WTC11 (cell line): ENCODE measurements around the gene SGMS1. TPM values are rescaled to one million over a fixed set of nuclear protein-coding genes. Genes with fewer than 3 reads are reported as not detected.

Experiments used
- ATAC-seq: fragments of 200-7000 bp; cut with Tn5 transposase; 2 replicates; pipeline ENCODE4 v1.10.0; 2021; ENCODE audit warnings: mild to moderate bottlenecking, moderate library complexity
- CTCF ChIA-PET: fragments of 300-600 bp; sonication (Branson Sonifier 250); formaldehyde crosslinking; loops from one replicate; lab custom pipeline; 2021; ENCODE audit warnings: antibody characterized with exemption; lab: Charles Lee
- POLR2A ChIA-PET: fragments of 350-600 bp; sonication (Branson Sonifier 250); formaldehyde crosslinking; loops from one replicate; lab custom pipeline; 2021; ENCODE audit warnings: antibody characterized with exemption; lab: Charles Lee
- DNase-seq: peaks from one replicate; pipeline ENCODE4 v3.0.0; 2021; ENCODE audit warnings: low spot score
- H3K27ac Mint-ChIP-seq: 2 replicates; pipeline ENCODE4 v1.8.0; 2021; ENCODE audit warnings: mixed read lengths
- H3K27me3 Mint-ChIP-seq: 2 replicates; pipeline ENCODE4 v1.8.0; 2021; ENCODE audit warnings: low read depth, mild to moderate bottlenecking, moderate library complexity, mixed read lengths
- H3K36me3 Mint-ChIP-seq: 2 replicates; pipeline ENCODE4 v1.8.0; 2021; ENCODE audit warnings: mixed read lengths
- H3K4me1 Mint-ChIP-seq: 2 replicates; pipeline ENCODE4 v1.8.0; 2022; ENCODE audit warnings: mixed read lengths
- H3K4me3 Mint-ChIP-seq: 2 replicates; pipeline ENCODE4 v1.8.0; 2021; ENCODE audit warnings: mild to moderate bottlenecking, moderate library complexity, mixed read lengths
- H3K9me3 Mint-ChIP-seq: 2 replicates; pipeline ENCODE4 v1.8.0; 2021; ENCODE audit warnings: mixed read lengths
- ELF4 ChIP-seq: sonication (generic); formaldehyde crosslinking; IDR thresholded peaks from 2 replicates; pipeline ENCODE4 v1.8.1; 2022; ENCODE audit warnings: low read depth, mild to moderate bottlenecking, moderate library complexity, missing genetic modification reagents
- EMX1 ChIP-seq: fragments of 250-450 bp; sonication (Bioruptor Pico); IDR thresholded peaks from 2 replicates; pipeline ENCODE4 v1.8.0; 2021; ENCODE audit warnings: mild to moderate bottlenecking
- HMGA2 ChIP-seq: fragments of 250-450 bp; sonication (Bioruptor Pico); IDR thresholded peaks from 2 replicates; pipeline ENCODE4 v1.4.0; 2021; ENCODE audit warnings: mild to moderate bottlenecking, moderate library complexity
- IRF2 ChIP-seq: sonication (generic); formaldehyde crosslinking; IDR thresholded peaks from 2 replicates; pipeline ENCODE4 v1.8.0; 2022; ENCODE audit warnings: low read depth, missing genetic modification reagents, borderline replicate concordance
- MYBL2 ChIP-seq: sonication (generic); formaldehyde crosslinking; IDR thresholded peaks from 2 replicates; pipeline ENCODE4 v1.8.1; 2023; ENCODE audit warnings: mild to moderate bottlenecking, moderate library complexity, missing genetic modification reagents
- NR3C1 ChIP-seq: sonication (generic); formaldehyde crosslinking; conservative IDR thresholded peaks from 2 replicates; pipeline ENCODE4 v1.8.1; 2023; ENCODE audit warnings: low read depth, mild to moderate bottlenecking, missing genetic modification reagents
- RELA ChIP-seq: sonication (generic); formaldehyde crosslinking; IDR thresholded peaks from 2 replicates; pipeline ENCODE4 v1.8.1; 2022; ENCODE audit warnings: missing genetic modification reagents, mild to moderate bottlenecking, borderline replicate concordance
- SOX15 ChIP-seq: fragments of 250-450 bp; sonication (Bioruptor Pico); IDR thresholded peaks from 2 replicates; pipeline ENCODE4 v1.9.0; 2021; ENCODE audit warnings: mild to moderate bottlenecking
- SP1 ChIP-seq: sonication (generic); formaldehyde crosslinking; conservative IDR thresholded peaks from 2 replicates; pipeline ENCODE4 v1.8.1; 2022; ENCODE audit warnings: missing genetic modification reagents
- TCF7 ChIP-seq: sonication (generic); formaldehyde crosslinking; IDR thresholded peaks from 2 replicates; pipeline ENCODE4 v1.8.0; 2022; ENCODE audit warnings: mild to moderate bottlenecking, low read depth, missing genetic modification reagents, moderate library complexity
- ZNF121 ChIP-seq: sonication (generic); formaldehyde crosslinking; IDR thresholded peaks from 2 replicates; pipeline ENCODE4 v1.8.0; 2023; ENCODE audit warnings: missing genetic modification reagents
- ZNF416 ChIP-seq: fragments of 250-450 bp; sonication (Bioruptor Pico); IDR thresholded peaks from 2 replicates; pipeline ENCODE4 v1.9.0; 2021; ENCODE audit warnings: mild to moderate bottlenecking, inconsistent platforms
- ZNF423 ChIP-seq: fragments of 250-450 bp; sonication (Bioruptor Pico); IDR thresholded peaks from 2 replicates; pipeline ENCODE4 v2.1.2; 2022; ENCODE audit warnings: mild to moderate bottlenecking, moderate library complexity
- total RNA-seq: library from RNA; stranded (reverse); gene quantifications from 3 replicates; pipeline ENCODE4 v1.2.3, GENCODE V29; 2021
- TF ChIP-seq, protein P1 (sequence below): sonication (generic); formaldehyde crosslinking; IDR thresholded peaks from 2 replicates; pipeline ENCODE4 v1.8.1; 2023; ENCODE audit warnings: mild to moderate bottlenecking, missing genetic modification reagents, borderline replicate concordance
- TF ChIP-seq, protein P2 (sequence below): fragments of 200-600 bp; IDR thresholded peaks from 2 replicates; pipeline ENCODE4 v1.8.0; 2022; ENCODE audit warnings: antibody characterized with exemption
- TF ChIP-seq, protein P3 (sequence below): sonication (generic); formaldehyde crosslinking; IDR thresholded peaks from 2 replicates; pipeline ENCODE4 v1.8.0; 2023; ENCODE audit warnings: mild to moderate bottlenecking, missing genetic modification reagents

The SGMS1 gene
- total RNA-seq, 1 experiment from 2014 or later: 13.2 TPM

DNA sequence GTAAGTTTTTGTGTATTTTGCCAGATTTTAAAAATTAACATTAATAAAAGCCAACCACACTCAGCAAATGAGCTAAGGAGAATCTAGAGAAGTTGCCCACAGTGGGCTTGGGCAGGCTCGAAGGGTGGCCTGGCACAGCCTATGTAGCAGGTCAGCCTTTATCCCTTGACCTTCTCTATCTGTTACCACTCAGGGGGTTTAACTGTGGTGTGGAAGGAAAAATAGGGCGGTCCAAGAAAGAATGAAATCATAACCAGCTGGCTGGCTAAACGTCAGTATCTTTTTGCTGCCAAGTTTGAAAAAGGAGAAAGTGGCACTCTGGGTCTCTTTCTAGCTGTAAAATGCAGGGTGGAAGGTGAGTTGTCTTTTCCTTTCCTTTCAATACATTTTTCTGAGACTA, 242.1 kb downstream of the SGMS1 start (continued):
- no peak for TF ChIP-seq ELF4 (CRISPR knock-in tag)

DNA sequence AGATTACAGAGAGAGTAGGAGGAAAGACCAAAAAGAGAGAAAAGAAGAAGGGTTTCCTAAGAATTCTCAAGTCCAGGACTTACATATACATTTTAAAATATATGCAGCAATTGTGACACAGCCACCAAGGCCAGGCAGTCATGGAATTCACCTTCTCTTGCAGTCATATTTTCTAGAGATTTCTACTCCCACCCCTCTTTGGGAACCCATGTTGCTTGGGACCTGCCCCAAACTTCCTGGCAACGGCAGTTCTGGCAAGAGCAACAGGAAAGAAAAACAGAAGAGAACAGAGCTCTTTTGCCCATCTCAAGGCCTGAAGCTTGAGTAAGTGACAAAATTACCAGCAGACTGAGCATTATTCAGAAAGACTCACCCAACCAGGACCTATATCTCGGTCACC, 244.1 kb downstream of the SGMS1 start:
- ATAC-seq (no peak), DNase-seq (no peak)
- Mint-ChIP-seq H3K4me1 (peaks cover 13% of the 10 kb centered on the region), H3K36me3 (peaks cover 8% of the 10 kb centered on the region), H3K9me3 (peaks cover 11% of the 10 kb centered on the region), H3K4me3 (no peak overlapping the region), H3K27ac (no peak overlapping the region), H3K27me3 (no peaks in the 10 kb centered on the region)
- CTCF ChIA-PET: no interaction called here
- TF ChIP-seq, protein P1, sequence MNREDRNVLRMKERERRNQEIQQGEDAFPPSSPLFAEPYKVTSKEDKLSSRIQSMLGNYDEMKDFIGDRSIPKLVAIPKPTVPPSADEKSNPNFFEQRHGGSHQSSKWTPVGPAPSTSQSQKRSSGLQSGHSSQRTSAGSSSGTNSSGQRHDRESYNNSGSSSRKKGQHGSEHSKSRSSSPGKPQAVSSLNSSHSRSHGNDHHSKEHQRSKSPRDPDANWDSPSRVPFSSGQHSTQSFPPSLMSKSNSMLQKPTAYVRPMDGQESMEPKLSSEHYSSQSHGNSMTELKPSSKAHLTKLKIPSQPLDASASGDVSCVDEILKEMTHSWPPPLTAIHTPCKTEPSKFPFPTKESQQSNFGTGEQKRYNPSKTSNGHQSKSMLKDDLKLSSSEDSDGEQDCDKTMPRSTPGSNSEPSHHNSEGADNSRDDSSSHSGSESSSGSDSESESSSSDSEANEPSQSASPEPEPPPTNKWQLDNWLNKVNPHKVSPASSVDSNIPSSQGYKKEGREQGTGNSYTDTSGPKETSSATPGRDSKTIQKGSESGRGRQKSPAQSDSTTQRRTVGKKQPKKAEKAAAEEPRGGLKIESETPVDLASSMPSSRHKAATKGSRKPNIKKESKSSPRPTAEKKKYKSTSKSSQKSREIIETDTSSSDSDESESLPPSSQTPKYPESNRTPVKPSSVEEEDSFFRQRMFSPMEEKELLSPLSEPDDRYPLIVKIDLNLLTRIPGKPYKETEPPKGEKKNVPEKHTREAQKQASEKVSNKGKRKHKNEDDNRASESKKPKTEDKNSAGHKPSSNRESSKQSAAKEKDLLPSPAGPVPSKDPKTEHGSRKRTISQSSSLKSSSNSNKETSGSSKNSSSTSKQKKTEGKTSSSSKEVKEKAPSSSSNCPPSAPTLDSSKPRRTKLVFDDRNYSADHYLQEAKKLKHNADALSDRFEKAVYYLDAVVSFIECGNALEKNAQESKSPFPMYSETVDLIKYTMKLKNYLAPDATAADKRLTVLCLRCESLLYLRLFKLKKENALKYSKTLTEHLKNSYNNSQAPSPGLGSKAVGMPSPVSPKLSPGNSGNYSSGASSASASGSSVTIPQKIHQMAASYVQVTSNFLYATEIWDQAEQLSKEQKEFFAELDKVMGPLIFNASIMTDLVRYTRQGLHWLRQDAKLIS (CRISPR knock-in tag): no peak
- no peak for TF ChIP-seq IRF2
- TF ChIP-seq, protein P2, sequence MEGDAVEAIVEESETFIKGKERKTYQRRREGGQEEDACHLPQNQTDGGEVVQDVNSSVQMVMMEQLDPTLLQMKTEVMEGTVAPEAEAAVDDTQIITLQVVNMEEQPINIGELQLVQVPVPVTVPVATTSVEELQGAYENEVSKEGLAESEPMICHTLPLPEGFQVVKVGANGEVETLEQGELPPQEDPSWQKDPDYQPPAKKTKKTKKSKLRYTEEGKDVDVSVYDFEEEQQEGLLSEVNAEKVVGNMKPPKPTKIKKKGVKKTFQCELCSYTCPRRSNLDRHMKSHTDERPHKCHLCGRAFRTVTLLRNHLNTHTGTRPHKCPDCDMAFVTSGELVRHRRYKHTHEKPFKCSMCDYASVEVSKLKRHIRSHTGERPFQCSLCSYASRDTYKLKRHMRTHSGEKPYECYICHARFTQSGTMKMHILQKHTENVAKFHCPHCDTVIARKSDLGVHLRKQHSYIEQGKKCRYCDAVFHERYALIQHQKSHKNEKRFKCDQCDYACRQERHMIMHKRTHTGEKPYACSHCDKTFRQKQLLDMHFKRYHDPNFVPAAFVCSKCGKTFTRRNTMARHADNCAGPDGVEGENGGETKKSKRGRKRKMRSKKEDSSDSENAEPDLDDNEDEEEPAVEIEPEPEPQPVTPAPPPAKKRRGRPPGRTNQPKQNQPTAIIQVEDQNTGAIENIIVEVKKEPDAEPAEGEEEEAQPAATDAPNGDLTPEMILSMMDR: no peak
- TF ChIP-seq TCF7 (CRISPR knock-in tag): no peak
- TF ChIP-seq, protein P3, sequence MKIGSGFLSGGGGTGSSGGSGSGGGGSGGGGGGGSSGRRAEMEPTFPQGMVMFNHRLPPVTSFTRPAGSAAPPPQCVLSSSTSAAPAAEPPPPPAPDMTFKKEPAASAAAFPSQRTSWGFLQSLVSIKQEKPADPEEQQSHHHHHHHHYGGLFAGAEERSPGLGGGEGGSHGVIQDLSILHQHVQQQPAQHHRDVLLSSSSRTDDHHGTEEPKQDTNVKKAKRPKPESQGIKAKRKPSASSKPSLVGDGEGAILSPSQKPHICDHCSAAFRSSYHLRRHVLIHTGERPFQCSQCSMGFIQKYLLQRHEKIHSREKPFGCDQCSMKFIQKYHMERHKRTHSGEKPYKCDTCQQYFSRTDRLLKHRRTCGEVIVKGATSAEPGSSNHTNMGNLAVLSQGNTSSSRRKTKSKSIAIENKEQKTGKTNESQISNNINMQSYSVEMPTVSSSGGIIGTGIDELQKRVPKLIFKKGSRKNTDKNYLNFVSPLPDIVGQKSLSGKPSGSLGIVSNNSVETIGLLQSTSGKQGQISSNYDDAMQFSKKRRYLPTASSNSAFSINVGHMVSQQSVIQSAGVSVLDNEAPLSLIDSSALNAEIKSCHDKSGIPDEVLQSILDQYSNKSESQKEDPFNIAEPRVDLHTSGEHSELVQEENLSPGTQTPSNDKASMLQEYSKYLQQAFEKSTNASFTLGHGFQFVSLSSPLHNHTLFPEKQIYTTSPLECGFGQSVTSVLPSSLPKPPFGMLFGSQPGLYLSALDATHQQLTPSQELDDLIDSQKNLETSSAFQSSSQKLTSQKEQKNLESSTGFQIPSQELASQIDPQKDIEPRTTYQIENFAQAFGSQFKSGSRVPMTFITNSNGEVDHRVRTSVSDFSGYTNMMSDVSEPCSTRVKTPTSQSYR (CRISPR knock-in tag): no peak
- no peak for TF ChIP-seq RELA
- no peak for TF ChIP-seq MYBL2 (CRISPR knock-in tag)
- no peak for TF ChIP-seq EMX1
- TF ChIP-seq ZNF416 (CRISPR knock-in tag): no peak
- TF ChIP-seq NR3C1: no peak
- TF ChIP-seq SP1: no peak
- no peak for TF ChIP-seq ZNF121
- POLR2A ChIA-PET: interaction anchor here (0.6 kb wide), 1 partner anchor 1222 kb away, joined by 5 read pairs; no protein-coding TSS in a partner anchor

DNA sequence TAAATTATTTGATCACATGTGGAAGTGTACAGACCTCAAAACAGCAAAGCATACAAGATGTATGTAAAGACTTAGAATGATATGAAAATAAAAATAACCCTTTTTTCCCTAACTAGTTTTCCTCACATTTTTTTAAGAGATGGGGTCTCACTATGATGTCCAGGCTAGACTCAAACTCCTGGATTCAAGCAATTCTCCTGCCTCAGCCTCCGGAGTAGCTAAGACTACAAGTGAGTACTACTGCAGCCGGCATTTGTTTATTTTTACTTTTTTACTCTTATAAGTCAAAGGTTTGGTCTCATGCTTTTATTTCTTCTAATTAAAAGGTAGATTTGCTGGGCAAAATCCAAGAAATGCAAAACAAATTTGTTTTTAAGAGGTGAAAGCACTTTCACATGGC, 248.0 kb downstream of the SGMS1 start:
- ChIA-PET CTCF (no interaction called here), POLR2A (no interaction called here)
- no peak for DNase-seq
- Mint-ChIP-seq H3K27ac (no peak overlapping the region), H3K4me3 (no peak overlapping the region), H3K27me3 (no peaks in the 10 kb centered on the region)
- no peak for ATAC-seq
- TF ChIP-seq EMX1: no peak
- no peak for TF ChIP-seq HMGA2
- no peak for TF ChIP-seq ELF4 (CRISPR knock-in tag)
- no peak for TF ChIP-seq ZNF423 (CRISPR knock-in tag)
- no peak for TF ChIP-seq SOX15
- TF ChIP-seq, all 79 proteins: peak for 0
- peaks cover 8% of the 10 kb centered on the region for H3K36me3 Mint-ChIP-seq
- H3K4me1 Mint-ChIP-seq: no peaks in the 10 kb centered on the region
- H3K9me3 Mint-ChIP-seq: peaks cover 11% of the 10 kb centered on the region
